Measurements from ENCODE around the gene SRCIN1.

DNA sequence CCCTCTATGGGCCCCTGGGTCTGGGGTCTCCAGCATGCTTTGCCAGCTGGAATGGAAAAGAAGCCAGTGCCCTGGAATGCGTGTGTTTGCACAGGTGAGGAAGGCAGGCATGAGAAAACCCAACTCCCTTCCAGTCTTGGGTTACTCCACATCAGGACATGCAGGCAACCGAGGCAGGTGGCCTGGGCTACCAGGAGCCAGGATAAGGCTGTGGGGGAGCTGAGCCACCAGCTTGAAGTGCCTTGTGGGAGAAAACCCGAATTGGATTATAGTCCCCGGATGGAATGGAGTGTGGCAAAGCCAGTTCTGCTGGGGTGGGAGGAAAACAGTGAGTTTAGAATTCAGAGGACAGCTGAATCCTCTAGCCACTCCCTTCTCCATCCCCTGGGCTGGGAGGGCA is 7.2 kb downstream of the SRCIN1 start:
- no peak for TF ChIP-seq CTCF (IDR thresholded peaks at IDR 0.05)
- no peak for TF ChIP-seq POLR2AphosphoS5 (IDR thresholded peaks at IDR 0.05)
- no peak for TF ChIP-seq POLR2A (IDR thresholded peaks at IDR 0.05; ENCODE audit: low read depth)
- TF ChIP-seq EP300 (IDR thresholded peaks at IDR 0.05), result no peak

Data from esophagus muscularis mucosa (tissue), 4 donors.